BE2C (cell line): ENCODE measurements around the gene ASTN2.

ENCODE experiments used
- DNase-seq: peaks from one replicate; pipeline ENCODE4 v3.0.0-alpha.2; 2020
- H3K27me3 ChIP-seq: fragments of 250-450 bp; sonication (Bioruptor Pico); 2 replicates; pipeline ENCODE4 v1.5.1; 2020; ENCODE audit warnings: mild to moderate bottlenecking
- H3K36me3 ChIP-seq: fragments of 250-450 bp; sonication (Bioruptor Pico); 2 replicates; pipeline ENCODE4 v1.5.1; 2020; ENCODE audit warnings: mild to moderate bottlenecking
- H3K4me1 ChIP-seq: fragments of 250-450 bp; sonication (Bioruptor Pico); 2 replicates; pipeline ENCODE4 v1.5.1; 2020
- H3K4me3 ChIP-seq: 2 replicates; pipeline ENCODE4 v1.5.1; 2011; ENCODE audit warnings: low read depth, low read length
- H3K9me3 ChIP-seq: fragments of 250-450 bp; sonication (Bioruptor Pico); 2 replicates; pipeline ENCODE4 v1.5.1; 2020
- CTCF ChIP-seq: IDR thresholded peaks from 2 replicates; pipeline ENCODE4 v1.5.1; 2012; ENCODE audit warnings: mild to moderate bottlenecking, low read depth, low read length

ASTN2 gene

DNA sequence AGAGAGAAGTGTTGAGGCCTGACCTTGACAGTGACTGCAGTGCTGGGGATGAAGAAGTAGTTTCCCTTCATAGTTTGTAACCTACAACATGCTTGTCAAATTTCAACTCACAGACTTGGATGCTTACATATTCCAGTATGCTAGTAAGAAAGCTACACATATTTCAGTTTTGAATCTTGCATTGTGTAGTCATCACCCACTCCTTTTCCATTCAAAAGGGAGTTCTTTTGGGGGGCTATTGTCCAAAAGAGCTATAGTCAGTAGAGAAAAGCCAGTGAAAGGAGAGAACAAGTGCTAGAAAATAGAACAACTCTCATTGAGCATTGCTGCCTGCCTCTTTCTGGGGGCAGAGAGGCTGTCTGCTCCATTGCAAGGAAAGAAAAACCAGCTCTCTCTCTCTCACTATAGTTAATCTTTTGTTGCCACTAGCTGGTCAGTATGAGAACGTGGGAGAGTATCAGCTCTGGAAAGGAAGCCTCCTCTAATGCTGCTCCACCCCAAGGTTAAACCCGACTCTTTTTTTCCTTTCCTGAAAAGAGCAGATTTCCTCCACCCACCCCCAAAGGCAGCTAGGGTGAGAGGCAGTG lies 7.3 kb downstream of the ASTN2 start:
- no peaks in the 10 kb centered on the region for H3K9me3 ChIP-seq
- no peak overlapping the region for H3K4me3 ChIP-seq
- DNase-seq = no peak
- 0 out of 2 replicates have a peak, but pooled peaks have one; percentile 6 for TF ChIP-seq CTCF
- no peaks in the 10 kb centered on the region for H3K27me3 ChIP-seq
- H3K4me1 ChIP-seq = peaks cover 73% of the 10 kb centered on the region
- peaks cover 61% of the 10 kb centered on the region for H3K36me3 ChIP-seq

DNA sequence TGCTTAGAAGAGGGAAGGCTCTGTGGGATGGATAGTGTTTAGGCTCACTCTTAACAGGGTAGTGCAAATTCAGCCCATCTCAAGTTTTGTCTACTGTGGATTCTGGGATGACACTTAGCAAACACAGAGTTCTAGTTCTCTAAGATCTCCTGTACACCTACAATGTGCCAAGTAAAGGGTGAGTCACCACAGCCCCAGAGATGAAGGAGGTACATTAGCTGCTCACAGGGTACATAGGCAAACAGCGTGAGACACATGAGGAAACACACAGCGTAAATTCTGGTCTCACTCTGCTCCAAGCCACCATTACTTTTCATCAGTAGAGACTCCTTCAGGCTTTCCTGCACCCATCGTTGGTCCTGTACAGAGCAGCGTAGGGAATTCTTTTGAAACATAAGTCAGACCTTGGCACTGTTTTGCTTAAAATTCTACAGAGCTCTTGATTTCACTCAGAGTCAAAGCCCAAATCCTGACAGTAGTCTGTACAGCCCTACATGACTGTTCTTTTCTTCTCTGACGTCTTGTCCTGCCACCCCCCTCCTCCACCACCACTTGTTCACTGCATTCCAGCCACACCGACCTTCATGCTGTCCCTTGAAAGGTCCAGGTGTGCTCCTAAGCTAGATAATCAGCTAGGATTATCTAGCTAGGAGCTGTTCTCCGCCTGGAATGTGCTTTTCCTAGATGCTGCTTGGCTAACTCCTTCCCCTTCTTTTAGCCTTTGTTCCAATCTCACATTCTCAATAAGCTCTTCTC lies 8.7 kb downstream of the ASTN2 start:
- Histone ChIP-seq H3K36me3 (peaks cover 58% of the 10 kb centered on the region), H3K4me1 (peaks cover 87% of the 10 kb centered on the region), H3K27me3 (no peaks in the 10 kb centered on the region), H3K9me3 (no peaks in the 10 kb centered on the region), H3K4me3 (no peak overlapping the region)
- no peak for DNase-seq
- no peak for TF ChIP-seq CTCF

DNA sequence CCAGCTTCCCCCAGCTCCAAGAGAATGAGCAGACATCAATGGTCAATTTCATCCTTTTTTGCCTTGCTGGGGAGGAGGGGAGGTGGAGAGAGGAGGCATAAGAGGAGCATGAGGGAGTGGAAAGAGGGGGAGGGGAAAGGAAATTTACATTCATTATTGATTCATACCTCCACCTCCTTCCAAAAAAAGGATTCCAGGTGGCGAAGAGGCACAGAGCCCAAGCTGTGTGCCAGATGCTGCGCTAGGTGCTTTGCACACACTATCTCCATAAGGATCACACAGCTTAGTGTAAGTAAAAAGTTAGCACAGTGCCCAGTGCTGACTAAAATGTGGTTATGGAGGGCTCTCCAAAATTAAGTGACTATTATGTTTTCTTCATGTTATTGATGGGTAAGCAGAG lies 11.0 kb downstream of the ASTN2 start:
- peaks cover 52% of the 10 kb centered on the region for H3K36me3 ChIP-seq
- DNase-seq = no peak
- no peak for TF ChIP-seq CTCF
- peaks cover 80% of the 10 kb centered on the region for H3K4me1 ChIP-seq
- no peaks in the 10 kb centered on the region for H3K9me3 ChIP-seq
- peak overlapping the region; percentile 34 for H3K4me3 ChIP-seq
- no peaks in the 10 kb centered on the region for H3K27me3 ChIP-seq

- DNase-seq = peak; percentile 92
- Histone ChIP-seq H3K27me3 (no peaks in the 10 kb centered on the region), H3K4me3 (peak overlapping the region; percentile 34), H3K36me3 (peaks cover 52% of the 10 kb centered on the region), H3K4me1 (peaks cover 76% of the 10 kb centered on the region), H3K9me3 (no peaks in the 10 kb centered on the region)
- TF ChIP-seq CTCF = no peak
Measured at GRCh38 chr9:117403403-117403811, 11.4 kb downstream of the ASTN2 start.

GRCh38 chr9:117400171-117400570 lies 14.7 kb downstream of the ASTN2 start:
- Histone ChIP-seq H3K4me1 (peaks cover 66% of the 10 kb centered on the region), H3K4me3 (no peak overlapping the region), H3K36me3 (peaks cover 50% of the 10 kb centered on the region), H3K9me3 (no peaks in the 10 kb centered on the region), H3K27me3 (no peaks in the 10 kb centered on the region)
- TF ChIP-seq CTCF = no peak
- peak; percentile 76 for DNase-seq

- Histone ChIP-seq H3K4me3 (no peak overlapping the region), H3K4me1 (peaks cover 25% of the 10 kb centered on the region), H3K9me3 (no peaks in the 10 kb centered on the region), H3K27me3 (no peaks in the 10 kb centered on the region), H3K36me3 (peaks cover 81% of the 10 kb centered on the region)
- TF ChIP-seq CTCF = no peak
- DNase-seq = no peak
Measured at GRCh38 chr9:117395151-117395650, 19.7 kb downstream of the ASTN2 start.
